ENCODE data around the gene EGLN2.

DNA sequence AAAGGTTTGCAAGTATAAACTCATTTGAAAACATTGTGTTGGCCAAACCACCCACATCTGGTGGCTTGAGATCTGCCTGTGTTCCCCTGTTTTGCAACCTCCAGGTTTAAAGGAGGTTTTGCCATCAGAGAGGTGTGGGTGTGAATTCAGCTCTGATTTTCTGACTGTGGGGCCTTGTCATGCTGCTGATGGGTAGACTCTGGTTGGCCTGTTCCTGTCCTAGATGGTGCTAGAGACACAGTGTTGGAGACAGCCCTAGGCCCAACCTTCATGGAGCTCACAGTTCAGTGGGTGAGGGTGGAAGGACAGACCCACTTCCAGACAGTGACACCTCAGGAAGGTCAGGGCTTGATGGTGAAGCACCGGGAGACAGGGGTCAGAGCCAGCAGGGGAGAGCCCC, 13.5 kb upstream of the EGLN2 start:
- TF ChIP-seq EZH2 (IDR thresholded peaks at IDR 0.05) (no peak), POLR2AphosphoS5 (IDR thresholded peaks at IDR 0.05; ENCODE audit: borderline replicate concordance, low read depth, low read length) (no peak)
